Endothelial cell of umbilical vein (primary cell): ENCODE data around the gene ACVRL1. TPM values are rescaled to one million over a fixed set of nuclear protein-coding genes. Genes with fewer than 3 reads are reported as not detected.
A peak's percentile ranks its signal among the peaks of the same experiment; 100 is the strongest.

Experiments used
- BruUV-seq: library from RNA; stranded (reverse); fragments of 400-500 nt; replicated peaks from 2 replicates; lab custom pipeline; 2021; lab: Mats Ljungman, UMichigan
- CTCF ChIA-PET: fragments of 300-600, 350-600 bp; sonication (Branson Sonifier 250); formaldehyde crosslinking; loops from one replicate; lab custom pipeline; 2021; ENCODE audit warnings: antibody characterized with exemption, inconsistent platforms; lab: Charles Lee
- POLR2A ChIA-PET: fragments of 300-600, 350-600 bp; sonication (Branson Sonifier 250); formaldehyde crosslinking; loops from one replicate; lab custom pipeline; 2021; ENCODE audit warnings: antibody characterized with exemption, inconsistent platforms; lab: Charles Lee
- DNase-seq: peaks from one replicate; pipeline ENCODE4 v3.0.0-alpha.2; 2011; ENCODE audit warnings: low read depth, low spot score
- FAIRE-seq: peaks from 2 replicates; lab custom pipeline; 2011; peaks lifted over from hg19 to GRCh38; lab: Jason Lieb, UNC
- H2AFZ ChIP-seq: 2 replicates; pipeline ENCODE4 v1.6.0; 2012; ENCODE audit warnings: low read depth, low read length, control low read depth, inconsistent platforms
- H3K27ac ChIP-seq: 2 replicates; pipeline ENCODE4 v1.5.1; 2011; ENCODE audit warnings: low read depth, mild to moderate bottlenecking, control low read depth, low read length, moderate library complexity; ENCODE audit not compliant: insufficient read depth
- H3K27me3 ChIP-seq, 2 experiments: 2 replicates each; pipeline versions ENCODE4 v1.6.0 to v1.6.1; 2011; ENCODE audit warnings: low read length in 2 of 2, mixed read lengths in 1 of 2; ENCODE audit not compliant: control insufficient read depth in 2 of 2, insufficient read depth in 2 of 2
- H3K36me3 ChIP-seq, 2 experiments: 2 replicates in 1 of 2; 3 replicates in 1 of 2; pipeline ENCODE4 v1.5.1; 2011; ENCODE audit warnings: low read length in 2 of 2, mild to moderate bottlenecking in 1 of 2, moderate library complexity in 1 of 2; ENCODE audit not compliant: control insufficient read depth in 2 of 2, insufficient read depth in 2 of 2; ENCODE audit errors: extremely low read depth in 1 of 2
- H3K4me1 ChIP-seq: 3 replicates; pipeline ENCODE4 v1.5.1; 2011; ENCODE audit warnings: mild to moderate bottlenecking, low read length; ENCODE audit not compliant: control insufficient read depth, insufficient read depth; ENCODE audit errors: extremely low read depth
- H3K4me2 ChIP-seq: 2 replicates; pipeline ENCODE4 v1.6.1; 2011; ENCODE audit warnings: low read length, control low read depth, mixed read lengths; ENCODE audit not compliant: insufficient read depth
- H3K4me3 ChIP-seq, 3 experiments: fragments of 200-600 bp in 1 of 3; sonication (generic), shearing (Covaris generic) in 1 of 3; replicated peaks in 1 of 3; 2 replicates each; pipeline ENCODE4 v1.5.1; 2011 to 2016; ENCODE audit warnings: control low read depth in 3 of 3, low read length in 3 of 3, mild to moderate bottlenecking in 2 of 3, inconsistent platforms in 1 of 3, low read depth in 1 of 3, moderate library complexity in 1 of 3; ENCODE audit not compliant: insufficient read depth in 1 of 3
- H3K79me2 ChIP-seq: 2 replicates; pipeline ENCODE4 v1.6.0; 2012; ENCODE audit warnings: low read length, inconsistent platforms; ENCODE audit not compliant: control insufficient read depth, insufficient read depth
- H3K9ac ChIP-seq: replicated peaks from 2 replicates; pipeline ENCODE3; 2011; ENCODE audit warnings: low read length, control low read depth; ENCODE audit not compliant: insufficient read depth; ENCODE audit errors: extremely low read depth
- H3K9me1 ChIP-seq: replicated peaks from 3 replicates; pipeline ENCODE4 v1.6.0; 2011; ENCODE audit warnings: mild to moderate bottlenecking, low read length; ENCODE audit not compliant: control insufficient read depth, insufficient read depth; ENCODE audit errors: extremely low read depth
- H3K9me3 ChIP-seq: replicated peaks from 2 replicates; pipeline ENCODE4 v1.5.1; 2012; ENCODE audit warnings: low read length, inconsistent platforms; ENCODE audit not compliant: control insufficient read depth, insufficient read depth
- H4K20me1 ChIP-seq: replicated peaks from 2 replicates; pipeline ENCODE3; 2011; ENCODE audit warnings: mild to moderate bottlenecking, low read length; ENCODE audit not compliant: control insufficient read depth, insufficient read depth; ENCODE audit errors: extremely low read depth
- GATA2 ChIP-seq: IDR thresholded peaks from 2 replicates; pipeline ENCODE4 v1.7.0; 2011; ENCODE audit warnings: low read depth, mild to moderate bottlenecking, moderate library complexity, mixed read lengths, low read length; ENCODE audit not compliant: insufficient read length, insufficient read depth
- MYC ChIP-seq: IDR thresholded peaks from one replicate; pipeline ENCODE4 v1.6.1; 2011; ENCODE audit warnings: mild to moderate bottlenecking, low read depth, low read length
- POLR2A ChIP-seq: IDR thresholded peaks from 2 replicates; pipeline ENCODE4 v1.6.1; 2012; ENCODE audit warnings: low read depth, mild to moderate bottlenecking, control low read depth, low read length
- POLR2AphosphoS5 ChIP-seq: IDR thresholded peaks from 2 replicates; pipeline ENCODE4 v1.6.1; 2012; ENCODE audit warnings: low read depth, mild to moderate bottlenecking, control low read depth, low read length, moderate library complexity; ENCODE audit not compliant: insufficient read depth
- dilution Hi-C: fragments of 300-500 bp; cut with MboI; formaldehyde crosslinking; loops from one replicate; pipeline ENCODE4 v1.15.0; 2019; ENCODE audit warnings: low sequenced_read_pairs; ENCODE audit not compliant: extremely low pct_ligation_motif_present
- intact Hi-C: fragments of 100-400 bp; cut with micrococcal nuclease; formaldehyde crosslinking; loops from one replicate; pipeline ENCODE4 v1.10.0; 2022
- polyA plus RNA-seq, 4 experiments: library from polyadenylated mRNA; depleted of rRNA in 3 of 4; stranded (reverse) in 3 of 4; unstranded in 1 of 4; fragments of >200 nt; gene quantifications; 2 replicates each; pipeline versions ENCODE4 v1.2.1 to v1.2.3, GENCODE V29; 2011 to 2012; ENCODE audit warnings: missing spikeins in 1 of 4
- total RNA-seq: library from RNA; stranded (reverse); gene quantifications from 2 replicates; pipeline ENCODE4 v1.2.3, GENCODE V29; 2021

ACVRL1 gene
- total and polyA plus RNA-seq, 2 donors (not counting 3 experiments of a cell fraction or from before 2014, with no cell fraction given): 355 to 404 TPM

DNA sequence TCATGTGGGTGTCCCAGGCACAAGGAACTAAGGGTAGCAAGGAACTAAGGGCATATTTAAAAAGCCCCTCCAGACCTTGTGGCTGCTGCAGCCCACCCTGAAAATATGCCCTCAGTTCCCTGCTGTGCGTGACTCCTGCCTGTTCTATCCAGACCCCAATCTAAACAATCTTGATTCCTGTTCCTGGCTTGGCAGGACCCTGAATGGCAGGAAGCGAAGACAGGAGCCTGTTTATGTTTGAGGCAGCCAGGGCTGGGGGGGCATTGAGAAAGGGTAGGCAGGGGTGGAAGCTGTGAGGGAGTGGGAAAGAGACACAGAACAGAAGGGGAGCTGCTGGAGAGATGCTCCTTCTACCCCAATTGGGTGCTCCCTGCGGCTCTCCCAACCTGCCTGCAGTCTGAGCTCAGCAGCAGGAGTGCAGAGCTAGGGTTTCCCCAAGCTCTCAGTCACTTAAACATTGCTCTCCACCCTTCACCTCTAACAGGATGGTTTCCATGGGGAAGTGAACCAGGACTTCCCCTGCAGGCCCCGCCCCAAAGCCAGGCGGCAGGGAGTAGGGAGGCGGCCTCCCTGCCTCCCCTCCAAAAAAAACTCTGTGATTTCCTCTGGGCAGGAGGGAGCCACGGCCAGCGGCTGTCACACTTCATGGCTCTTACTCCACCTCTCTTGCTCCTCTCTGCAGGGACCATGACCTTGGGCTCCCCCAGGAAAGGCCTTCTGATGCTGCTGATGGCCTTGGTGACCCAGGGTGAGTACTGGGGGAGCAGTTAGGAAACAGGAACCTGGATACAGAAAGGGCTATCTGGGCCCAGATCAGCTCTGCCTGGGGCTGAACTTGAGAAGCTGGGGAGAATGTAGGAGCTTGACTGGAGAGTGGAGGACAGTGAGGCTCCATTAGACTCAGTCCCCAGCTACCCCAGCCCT, 4.7 kb downstream of the ACVRL1 start:
- Histone ChIP-seq H3K79me2 (peaks cover 91% of the 10 kb centered on the region), H3K27ac (peak overlapping the region; percentile 99), H3K36me3 (peaks cover 17 to 31% of the 10 kb centered on the region in 2 experiments), H3K4me3 (peak overlapping the region; percentile 5 to 57 (median 44)), H3K9ac (peak overlapping the region; percentile 56), H3K9me1 (no peaks in the 10 kb centered on the region), H2AFZ (no peak overlapping the region), H3K4me1 (peaks cover 59% of the 10 kb centered on the region), H3K9me3 (no peaks in the 10 kb centered on the region), H4K20me1 (no peaks in the 10 kb centered on the region), H3K4me2 (peak overlapping the region; percentile 96), H3K27me3 (no peaks in the 10 kb centered on the region)
- BruUV-seq: no TSS peak
- FAIRE-seq (peak; percentile 97), DNase-seq (peak; percentile 86)
- ChIA-PET POLR2A (interaction anchor here (1.0 to 2.1 kb wide), 5 partner anchors 10 to 95 kb away, joined by 3 to 12 read pairs (median 6); partner anchors contain the start of gene TAMALIN), CTCF (interaction anchor here (0.9 to 11.4 kb wide), 17 partner anchors 9 to 492 kb away, joined by 3 to 286 read pairs (median 4); no protein-coding TSS in a partner anchor)
- dilution Hi-C loops: no loop called here
- TF ChIP-seq GATA2 (peak; percentile 66), POLR2A (peak; percentile 10), MYC (no peak), POLR2AphosphoS5 (peak; percentile 55)
- intact Hi-C loops: loop anchor here (1.0 kb wide), 2 partner anchors 14 to 17 kb away; no protein-coding TSS in a partner anchor
